Osteoblast (primary cell): ENCODE measurements around the gene CNTRL. TPM values are rescaled to one million over a fixed set of nuclear protein-coding genes. Genes with fewer than 3 reads are reported as not detected.
"Not testable (repeated sequence)": the region's sequence is repeated elsewhere in the genome, so short reads cannot be mapped to it uniquely, and the experiment has no call there.

Source experiments
- DNase-seq: peaks from one replicate; pipeline ENCODE4 v3.0.0; 2011; ENCODE audit warnings: low spot score, mixed read lengths; ENCODE audit not compliant: insufficient read length; ENCODE audit errors: missing footprints
- H2AFZ ChIP-seq: 2 replicates; pipeline ENCODE4 v1.6.0; 2011; ENCODE audit warnings: mild to moderate bottlenecking, low read length
- H3K27ac ChIP-seq: 2 replicates; pipeline ENCODE4 v1.5.1; 2011; ENCODE audit warnings: mild to moderate bottlenecking, low read depth, low read length, moderate library complexity
- H3K27me3 ChIP-seq: 2 replicates; pipeline ENCODE4 v1.6.0; 2012; ENCODE audit warnings: mild to moderate bottlenecking, control low read depth, inconsistent platforms, low read length, moderate library complexity; ENCODE audit not compliant: insufficient read depth
- H3K36me3 ChIP-seq: 2 replicates; pipeline ENCODE4 v1.5.1; 2011; ENCODE audit warnings: mild to moderate bottlenecking, low read length, control low read depth, moderate library complexity; ENCODE audit not compliant: insufficient read depth
- H3K4me1 ChIP-seq: 2 replicates; pipeline ENCODE4 v1.5.1; 2011; ENCODE audit warnings: mild to moderate bottlenecking, low read length, control low read depth, moderate library complexity; ENCODE audit not compliant: insufficient read depth
- H3K4me2 ChIP-seq: 2 replicates; pipeline ENCODE4 v1.6.0; 2011; ENCODE audit warnings: mild to moderate bottlenecking, low read length; ENCODE audit not compliant: insufficient read depth
- H3K4me3 ChIP-seq: fragments of 200-600 bp; sonication (generic); 3 replicates; pipeline ENCODE4 v1.5.1; 2012; ENCODE audit warnings: mild to moderate bottlenecking, low read length, inconsistent platforms; ENCODE audit not compliant: insufficient read depth
- H3K79me2 ChIP-seq: 2 replicates; pipeline ENCODE4 v1.6.0; 2012; ENCODE audit warnings: mild to moderate bottlenecking, low read length, control low read depth, inconsistent platforms; ENCODE audit not compliant: insufficient read depth
- H3K9me3 ChIP-seq: 2 replicates; pipeline ENCODE4 v1.5.1; 2011; ENCODE audit warnings: low read depth, low read length, control low read depth
- H4K20me1 ChIP-seq: 2 replicates; pipeline ENCODE4 v1.6.0; 2012; ENCODE audit warnings: mild to moderate bottlenecking, low read length, control low read depth; ENCODE audit not compliant: insufficient read depth
- CTCF ChIP-seq: IDR thresholded peaks from 2 replicates; pipeline ENCODE4 v1.5.1; 2011; ENCODE audit warnings: mild to moderate bottlenecking, low read depth, low read length, moderate library complexity; ENCODE audit errors: extremely low read depth
- total RNA-seq: library from RNA; depleted of rRNA; stranded (reverse); fragments of >200 nt; gene quantifications from 2 replicates; pipeline ENCODE4 v1.2.3, GENCODE V29; 2012

The CNTRL gene
- total RNA-seq, 1 donor, result 8.7 TPM

- H3K4me1 ChIP-seq, result no peaks in the 10 kb centered on the region
- H3K79me2 ChIP-seq, result no peaks in the 10 kb centered on the region
- H3K4me3 ChIP-seq, result no peak overlapping the region
- H3K27me3 ChIP-seq, result no peaks in the 10 kb centered on the region
- H3K27ac ChIP-seq, result no peak overlapping the region
- peaks cover 32% of the 10 kb centered on the region for H3K36me3 ChIP-seq
- no peaks in the 10 kb centered on the region for H3K9me3 ChIP-seq
- no peak for TF ChIP-seq CTCF
- H4K20me1 ChIP-seq, result no peaks in the 10 kb centered on the region
- H3K4me2 ChIP-seq, result no peak overlapping the region
- H2AFZ ChIP-seq, result no peak overlapping the region
- no peak for DNase-seq
Observed at GRCh38 chr9:121172726-121173487, 98.2 kb downstream of the CNTRL start.

- Histone ChIP-seq H4K20me1 (no peaks in the 10 kb centered on the region), H3K36me3 (peaks cover 28% of the 10 kb centered on the region), H2AFZ (no peak overlapping the region), H3K27ac (no peak overlapping the region), H3K9me3 (no peaks in the 10 kb centered on the region), H3K27me3 (no peaks in the 10 kb centered on the region), H3K4me3 (no peak overlapping the region), H3K79me2 (peaks cover 3% of the 10 kb centered on the region), H3K4me2 (no peak overlapping the region), H3K4me1 (no peaks in the 10 kb centered on the region)
- DNase-seq, result peak; percentile 52
- TF ChIP-seq CTCF, result no peak
Observed at GRCh38 chr9:121173501-121173900, 98.7 kb downstream of the CNTRL start.

- no peak overlapping the region for H3K4me3 ChIP-seq
- no peaks in the 10 kb centered on the region for H3K27me3 ChIP-seq
- peaks cover 51% of the 10 kb centered on the region for H3K36me3 ChIP-seq
- DNase-seq, result no peak
- no peak overlapping the region for H3K4me2 ChIP-seq
- H2AFZ ChIP-seq, result no peak overlapping the region
- no peak overlapping the region for H3K27ac ChIP-seq
- TF ChIP-seq CTCF, result no peak
- peaks cover 39% of the 10 kb centered on the region for H3K79me2 ChIP-seq
- no peaks in the 10 kb centered on the region for H3K9me3 ChIP-seq
- H4K20me1 ChIP-seq, result peaks cover 9% of the 10 kb centered on the region
- no peaks in the 10 kb centered on the region for H3K4me1 ChIP-seq
Observed at GRCh38 chr9:121178676-121179372, 104.1 kb downstream of the CNTRL start.

DNA sequence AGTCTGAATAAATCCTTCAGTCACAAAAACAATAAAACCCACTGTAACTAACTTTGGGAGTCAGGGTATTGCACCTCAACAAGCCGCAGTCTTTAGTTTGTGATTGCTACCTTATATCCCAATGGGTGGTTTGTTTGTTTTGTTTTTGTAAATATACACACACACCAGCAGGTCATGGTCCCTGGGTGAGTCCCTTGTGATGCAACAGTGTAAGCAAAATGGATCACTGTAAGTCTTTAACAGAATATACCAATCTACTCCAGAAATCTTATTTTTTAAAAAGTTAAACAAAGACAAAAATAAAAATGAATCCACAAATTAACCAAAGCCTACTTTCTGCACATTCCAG, 104.6 kb downstream of the CNTRL start:
- Histone ChIP-seq H3K36me3 (peaks cover 48% of the 10 kb centered on the region), H3K79me2 (peaks cover 45% of the 10 kb centered on the region)
- H3K27me3 ChIP-seq, result not testable (repeated sequence)

More for the DNA sequence above, 104.6 kb downstream of the CNTRL start:
- H3K27ac ChIP-seq, H3K4me2 ChIP-seq, DNase-seq, H3K9me3 ChIP-seq, H2AFZ ChIP-seq, H3K4me3 ChIP-seq, H3K4me1 ChIP-seq: not testable (repeated sequence)
- H4K20me1 ChIP-seq, result peaks cover 15% of the 10 kb centered on the region
